Activated naive CD4-positive, alpha-beta T cell treated with anti-CD3 and anti-CD28 coated beads, Interleukin-2, amount 10 ng/mL, durations not matched to agents 5 hours and 36 hours (primary cell): ENCODE measurements around the gene MSGN1. TPM values are rescaled to one million over a fixed set of nuclear protein-coding genes. Genes with fewer than 3 reads are reported as not detected.

Experiments
- total RNA-seq, 2 experiments: library from RNA; stranded (reverse); gene quantifications; one replicate each; pipeline ENCODE4 v1.2.3, GENCODE V29; 2021

Gene MSGN1, protein sequence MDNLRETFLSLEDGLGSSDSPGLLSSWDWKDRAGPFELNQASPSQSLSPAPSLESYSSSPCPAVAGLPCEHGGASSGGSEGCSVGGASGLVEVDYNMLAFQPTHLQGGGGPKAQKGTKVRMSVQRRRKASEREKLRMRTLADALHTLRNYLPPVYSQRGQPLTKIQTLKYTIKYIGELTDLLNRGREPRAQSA
- total RNA-seq = not detected

DNA sequence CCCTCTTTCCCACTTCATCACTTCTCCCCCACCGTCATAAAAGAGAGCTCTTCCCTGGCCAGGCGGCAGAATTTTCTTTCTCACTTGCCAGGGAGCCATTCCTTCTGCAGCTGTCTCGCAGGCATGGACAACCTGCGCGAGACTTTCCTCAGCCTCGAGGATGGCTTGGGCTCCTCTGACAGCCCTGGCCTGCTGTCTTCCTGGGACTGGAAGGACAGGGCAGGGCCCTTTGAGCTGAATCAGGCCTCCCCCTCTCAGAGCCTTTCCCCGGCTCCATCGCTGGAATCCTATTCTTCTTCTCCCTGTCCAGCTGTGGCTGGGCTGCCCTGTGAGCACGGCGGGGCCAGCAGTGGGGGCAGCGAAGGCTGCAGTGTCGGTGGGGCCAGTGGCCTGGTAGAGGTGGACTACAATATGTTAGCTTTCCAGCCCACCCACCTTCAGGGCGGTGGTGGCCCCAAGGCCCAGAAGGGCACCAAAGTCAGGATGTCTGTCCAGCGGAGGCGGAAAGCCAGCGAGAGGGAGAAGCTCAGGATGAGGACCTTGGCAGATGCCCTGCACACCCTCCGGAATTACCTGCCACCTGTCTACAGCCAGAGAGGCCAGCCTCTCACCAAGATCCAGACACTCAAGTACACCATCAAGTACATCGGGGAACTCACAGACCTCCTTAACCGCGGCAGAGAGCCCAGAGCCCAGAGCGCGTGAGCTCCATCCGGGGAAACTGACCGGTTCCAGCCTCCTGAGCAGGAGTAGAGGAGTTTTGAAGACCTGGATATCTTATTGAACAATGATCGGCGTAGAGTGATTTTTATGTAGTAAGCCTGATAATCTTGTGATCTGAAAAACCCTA is at the start of gene MSGN1:
Gene MSGN1, plus strand, starts transcription at position 65 of the 850 bp plus-strand sequence. Its CDS starts 59 bp downstream, at position 124.

Other genes with a start within 250 kb of the MSGN1 start
- 10 to 100 TPM; 30.6 to 33.2 TPM for gene SMC6, start 62.6 kb upstream of the MSGN1 start, total RNA-seq
- gene GEN1, start 62.3 kb upstream of the MSGN1 start, total RNA-seq = 10 to 100 TPM; 27.1 to 30.0 TPM
- not detected for gene KCNS3, start 62.2 kb downstream of the MSGN1 start, total RNA-seq